ENCODE results near the gene GNA12. TPM values are rescaled to one million over a fixed set of nuclear protein-coding genes. Genes with fewer than 3 reads are reported as not detected.

The GNA12 gene
- total RNA-seq, 4 donors from 2014 or later = 26.3 to 54.8 (median 36.9) TPM

DNA sequence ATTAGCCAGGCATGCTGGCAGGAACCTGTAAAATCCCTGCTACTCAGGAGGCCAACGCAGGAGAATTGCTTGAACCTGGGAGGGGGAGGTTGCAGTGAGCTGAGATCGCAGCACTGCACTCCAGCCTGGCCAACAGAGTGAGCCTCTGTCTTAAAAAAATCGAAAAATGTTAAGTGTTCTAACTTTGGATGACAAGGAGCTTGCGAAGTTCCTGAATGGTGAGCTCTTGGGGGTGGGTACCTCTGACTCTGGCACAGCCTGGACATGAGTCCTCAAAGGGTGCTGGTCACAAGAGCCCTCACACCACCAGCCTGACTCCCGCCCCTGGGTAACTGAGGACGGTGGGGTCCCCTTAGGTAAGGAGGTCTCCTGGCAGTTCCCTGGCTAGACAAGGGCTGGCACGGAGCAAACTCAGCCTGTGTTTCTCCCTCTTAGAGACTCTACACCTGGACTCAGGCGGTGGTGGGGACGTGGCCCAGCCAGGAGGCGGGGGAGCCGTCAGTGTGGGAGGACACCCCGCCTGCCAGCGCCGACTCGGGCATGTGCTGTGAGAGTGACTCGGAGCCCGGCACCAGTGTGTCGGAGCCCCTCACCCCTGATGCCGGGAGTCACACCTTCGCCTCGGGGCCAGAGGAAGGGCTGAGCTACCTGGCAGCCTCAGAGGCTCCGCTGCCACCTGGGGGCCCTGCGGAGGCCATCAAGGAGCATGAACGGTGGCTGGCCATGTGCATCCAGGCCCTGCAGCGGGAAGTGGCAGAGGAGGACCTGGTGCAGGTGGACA, 132.0 kb downstream of the GNA12 start:
- ATAC-seq (ENCODE audit: low FRiP score) (no peak), DNase-seq (ENCODE audit: low spot score) (no peak)
- TF ChIP-seq, protein P1, sequence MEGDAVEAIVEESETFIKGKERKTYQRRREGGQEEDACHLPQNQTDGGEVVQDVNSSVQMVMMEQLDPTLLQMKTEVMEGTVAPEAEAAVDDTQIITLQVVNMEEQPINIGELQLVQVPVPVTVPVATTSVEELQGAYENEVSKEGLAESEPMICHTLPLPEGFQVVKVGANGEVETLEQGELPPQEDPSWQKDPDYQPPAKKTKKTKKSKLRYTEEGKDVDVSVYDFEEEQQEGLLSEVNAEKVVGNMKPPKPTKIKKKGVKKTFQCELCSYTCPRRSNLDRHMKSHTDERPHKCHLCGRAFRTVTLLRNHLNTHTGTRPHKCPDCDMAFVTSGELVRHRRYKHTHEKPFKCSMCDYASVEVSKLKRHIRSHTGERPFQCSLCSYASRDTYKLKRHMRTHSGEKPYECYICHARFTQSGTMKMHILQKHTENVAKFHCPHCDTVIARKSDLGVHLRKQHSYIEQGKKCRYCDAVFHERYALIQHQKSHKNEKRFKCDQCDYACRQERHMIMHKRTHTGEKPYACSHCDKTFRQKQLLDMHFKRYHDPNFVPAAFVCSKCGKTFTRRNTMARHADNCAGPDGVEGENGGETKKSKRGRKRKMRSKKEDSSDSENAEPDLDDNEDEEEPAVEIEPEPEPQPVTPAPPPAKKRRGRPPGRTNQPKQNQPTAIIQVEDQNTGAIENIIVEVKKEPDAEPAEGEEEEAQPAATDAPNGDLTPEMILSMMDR (IDR thresholded peaks at IDR 0.05) = no peak

DNA sequence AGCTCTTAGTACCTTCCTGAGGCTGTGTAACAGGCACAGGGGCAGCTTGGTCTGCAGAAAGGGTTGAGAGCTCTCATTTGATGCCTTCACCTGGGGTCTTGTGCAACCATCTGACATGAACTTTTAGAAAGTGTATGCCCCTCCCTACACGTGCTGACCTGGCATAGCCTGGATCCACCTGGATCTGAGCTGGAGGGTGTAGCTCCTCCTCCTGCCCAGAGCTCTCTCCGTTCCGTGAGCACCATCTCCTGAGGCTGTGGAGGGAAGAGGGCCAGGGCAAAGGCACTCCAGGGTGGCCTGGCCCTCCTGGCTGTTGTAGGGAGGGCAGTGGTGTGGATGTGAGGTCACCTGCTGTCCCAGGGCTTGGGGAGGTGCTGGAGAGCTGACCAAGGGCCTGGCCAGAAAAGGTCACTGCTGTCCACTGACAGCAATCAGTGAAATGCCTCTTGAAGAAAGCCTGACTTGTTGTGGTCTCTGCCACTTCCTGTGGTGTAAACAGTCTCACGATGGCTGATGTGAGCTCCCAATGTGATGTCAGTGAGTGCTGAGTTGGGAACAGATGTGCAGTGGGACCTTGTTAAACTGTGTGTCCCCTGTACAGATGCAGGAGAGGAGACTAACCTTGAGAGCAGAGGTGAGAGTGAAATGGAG, 133.1 kb downstream of the GNA12 start:
- ATAC-seq (ENCODE audit: low FRiP score) (no peak), DNase-seq (ENCODE audit: low spot score) (no peak)
- TF ChIP-seq, protein P1 (IDR thresholded peaks at IDR 0.05) = no peak

DNA sequence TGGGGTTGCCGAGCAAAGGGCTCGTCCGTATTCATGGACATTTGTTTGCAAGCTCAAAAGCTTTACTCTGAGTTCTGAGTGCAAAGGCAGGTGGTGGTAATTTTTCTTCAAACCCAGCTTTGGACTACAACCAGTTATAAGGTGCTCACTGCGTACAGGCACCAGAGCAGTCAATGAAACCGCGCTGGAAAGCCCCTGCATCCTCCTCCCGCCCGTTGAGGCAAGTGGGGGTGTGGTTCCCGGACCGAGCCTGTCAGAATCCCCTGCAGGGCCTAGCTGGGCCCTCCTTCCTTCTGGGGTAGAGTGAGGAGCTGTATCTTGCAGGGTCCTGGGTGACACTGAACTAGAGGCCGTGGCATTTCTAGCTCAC, 133.8 kb downstream of the GNA12 start:
- ATAC-seq (ENCODE audit: low FRiP score) = no peak
- no peak for DNase-seq (ENCODE audit: low spot score)
- TF ChIP-seq, protein P1 (IDR thresholded peaks at IDR 0.05) = no peak

- DNase-seq (ENCODE audit: low spot score) (no peak), ATAC-seq (ENCODE audit: low FRiP score) (peak; percentile 43)
- TF ChIP-seq, protein P1 (IDR thresholded peaks at IDR 0.05) = peak in 1 of 3 donors; percentile 40
Observed at GRCh38 chr7:2709553-2710285, 134.4 kb downstream of the GNA12 start.

DNA sequence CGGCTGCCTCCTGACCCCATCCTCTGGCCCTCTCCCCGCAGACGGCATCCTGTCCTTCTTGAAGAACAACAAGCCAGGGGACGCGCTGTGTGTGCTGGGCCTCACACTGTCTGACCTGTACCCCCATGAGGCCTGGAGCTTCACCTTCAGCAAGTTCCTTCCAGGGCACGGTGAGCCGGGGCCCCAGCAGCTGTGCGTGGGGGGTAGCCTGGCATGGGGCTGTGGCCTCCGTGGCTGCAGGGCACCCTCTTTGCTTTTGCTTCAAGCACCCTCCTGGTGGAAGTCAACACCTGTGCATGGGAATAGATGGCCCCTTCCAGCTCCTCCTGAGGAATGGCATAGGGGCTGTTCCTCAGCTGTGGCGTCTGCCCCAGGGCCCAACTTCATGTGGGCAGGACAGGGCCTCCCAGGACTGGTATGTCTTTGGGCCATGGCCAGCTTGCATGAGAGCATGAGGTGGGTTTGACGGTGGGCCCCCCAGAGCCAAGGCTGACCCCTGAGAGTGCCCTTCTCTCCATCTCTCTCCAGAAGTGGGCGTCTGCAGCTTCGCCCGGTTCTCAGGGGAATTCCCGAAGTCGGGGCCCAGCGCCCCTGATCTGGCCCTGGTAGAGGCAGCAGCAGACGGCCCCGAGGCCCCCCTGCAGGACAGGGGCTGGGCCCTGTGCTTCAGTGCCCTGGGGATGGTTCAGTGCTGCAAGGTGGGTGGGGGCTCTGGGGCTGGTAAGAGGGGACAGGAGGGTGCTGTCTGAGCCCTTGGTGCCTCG, 135.4 kb downstream of the GNA12 start:
- DNase-seq (ENCODE audit: low spot score) (no peak), ATAC-seq (ENCODE audit: low FRiP score) (no peak)
- TF ChIP-seq, protein P1 (IDR thresholded peaks at IDR 0.05) = no peak

DNA sequence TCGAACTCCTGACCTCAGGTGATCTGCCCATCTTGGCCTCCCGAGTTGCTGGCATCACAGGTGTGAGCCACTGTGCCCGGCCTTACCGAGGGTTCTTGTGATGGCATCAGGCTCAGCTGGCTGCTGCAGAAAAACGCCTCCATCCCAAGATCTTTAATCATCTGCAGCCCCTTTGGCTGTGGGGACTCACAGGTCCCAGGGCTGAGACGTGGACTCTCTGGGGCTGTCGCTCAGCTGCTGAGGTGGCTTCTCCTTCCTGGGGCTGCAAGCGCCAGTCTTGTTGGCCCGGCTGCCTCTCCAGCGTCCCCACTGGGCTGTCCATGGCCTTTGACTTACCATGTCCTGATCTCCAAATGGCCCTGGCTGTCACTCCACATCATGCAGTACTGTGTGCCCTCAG, 136.1 kb downstream of the GNA12 start:
- ATAC-seq (ENCODE audit: low FRiP score) (no peak), DNase-seq (ENCODE audit: low spot score) (no peak)

More for the DNA sequence above, 136.1 kb downstream of the GNA12 start:
- TF ChIP-seq, protein P1 (IDR thresholded peaks at IDR 0.05) = no peak
